Activated CD4-positive, alpha-beta T cell treated with anti-CD3 and anti-CD28 coated beads, Interleukin-2, amount 50 U/mL, for 1 hour (primary cell): Measurements from ENCODE around the gene RAB22A.
"Not testable (repeated sequence)": the region's sequence is repeated elsewhere in the genome, so short reads cannot be mapped to it uniquely, and the experiment has no call there.

Experiments
- DNase-seq: peaks from one replicate; pipeline ENCODE4 v3.0.0-alpha.2; 2020

The RAB22A gene

GRCh38 chr20:58389968-58390658 is 80.6 kb downstream of the RAB22A start:
- DNase-seq: no peak

GRCh38 chr20:58390659-58391035 is 81.1 kb downstream of the RAB22A start:
- no peak for DNase-seq

- DNase-seq: no peak
Observed at GRCh38 chr20:58392286-58392685, 82.8 kb downstream of the RAB22A start.

- no peak for DNase-seq
Observed at GRCh38 chr20:58393299-58393698, 83.8 kb downstream of the RAB22A start.

- no peak for DNase-seq
Observed at GRCh38 chr20:58394801-58395200, 85.3 kb downstream of the RAB22A start.

- no peak for DNase-seq
Observed at GRCh38 chr20:58395604-58396003, 86.1 kb downstream of the RAB22A start.

- DNase-seq: no peak
Observed at GRCh38 chr20:58397429-58397828, 87.9 kb downstream of the RAB22A start.

- no peak for DNase-seq
Observed at GRCh38 chr20:58398254-58398653, 88.7 kb downstream of the RAB22A start.

- no peak for DNase-seq
Observed at GRCh38 chr20:58399926-58400325, 90.4 kb downstream of the RAB22A start.

- DNase-seq: no peak
Observed at GRCh38 chr20:58401162-58401561, 91.6 kb downstream of the RAB22A start.

GRCh38 chr20:58402305-58402704 is 92.8 kb downstream of the RAB22A start:
- DNase-seq: no peak

- DNase-seq: no peak
Observed at GRCh38 chr20:58402827-58403226, 93.3 kb downstream of the RAB22A start.

- no peak for DNase-seq
Observed at GRCh38 chr20:58403272-58403671, 93.8 kb downstream of the RAB22A start.

- DNase-seq: no peak
Observed at GRCh38 chr20:58405504-58406291, 96.2 kb downstream of the RAB22A start.

GRCh38 chr20:58406422-58407001 is 97.0 kb downstream of the RAB22A start:
- DNase-seq: no peak

- DNase-seq: no peak
Observed at GRCh38 chr20:58407201-58407873, 97.8 kb downstream of the RAB22A start.

GRCh38 chr20:58407966-58408557 is 98.5 kb downstream of the RAB22A start:
- DNase-seq: no peak

- DNase-seq: no peak
Observed at GRCh38 chr20:58408603-58409246, 99.2 kb downstream of the RAB22A start.

GRCh38 chr20:58414216-58414615 is 104.7 kb downstream of the RAB22A start:
- DNase-seq: not testable (repeated sequence)

GRCh38 chr20:58414786-58415185 is 105.3 kb downstream of the RAB22A start:
- not testable (repeated sequence) for DNase-seq

- no peak for DNase-seq
Observed at GRCh38 chr20:58416057-58416456, 106.5 kb downstream of the RAB22A start.

GRCh38 chr20:58416835-58417234 is 107.3 kb downstream of the RAB22A start:
- no peak for DNase-seq
